MCF 10A (cell line): ENCODE measurements around the gene SLC35D2. TPM values are rescaled to one million over a fixed set of nuclear protein-coding genes. Genes with fewer than 3 reads are reported as not detected.
"Not testable (repeated sequence)": the region's sequence is repeated elsewhere in the genome, so short reads cannot be mapped to it uniquely, and the experiment has no call there.

Source experiments
- BruUV-seq: library from RNA; stranded (reverse); fragments of 400-500 nt; replicated peaks from 2 replicates; lab custom pipeline; 2021; lab: Mats Ljungman, UMichigan
- CTCF ChIA-PET: fragments of 300-600 bp; sonication (Branson Sonifier 250); formaldehyde crosslinking; extraction: SDS; loops from one replicate; lab custom pipeline; 2021; ENCODE audit warnings: antibody characterized with exemption, inconsistent platforms; lab: Yijun Ruan, JAX
- POLR2A ChIA-PET: fragments of 300-600, 350-650 bp; sonication (Branson Sonifier 250); formaldehyde crosslinking; extraction: SDS; loops from one replicate; lab custom pipeline; 2020; ENCODE audit warnings: antibody characterized with exemption, inconsistent platforms; lab: Yijun Ruan, JAX
- DNase-seq: peaks from one replicate; pipeline ENCODE4 v3.0.0-alpha.2; 2018; ENCODE audit not compliant: unreplicated experiment
- H3K27ac Mint-ChIP-seq: one replicate; pipeline ENCODE4 v1.8.0; 2022; ENCODE audit warnings: mild to moderate bottlenecking, low read depth, mixed read lengths; ENCODE audit not compliant: unreplicated experiment
- H3K27me3 Mint-ChIP-seq: one replicate; pipeline ENCODE4 v1.8.0; 2022; ENCODE audit warnings: mixed read lengths; ENCODE audit not compliant: insufficient read depth, unreplicated experiment
- H3K36me3 Mint-ChIP-seq: one replicate; pipeline ENCODE4 v1.8.0; 2022; ENCODE audit warnings: mild to moderate bottlenecking, moderate library complexity, mixed read lengths; ENCODE audit not compliant: insufficient read depth, unreplicated experiment
- H3K4me1 Mint-ChIP-seq: one replicate; pipeline ENCODE4 v1.8.0; 2022; ENCODE audit warnings: mixed read lengths; ENCODE audit not compliant: insufficient read depth, unreplicated experiment
- H3K4me3 Mint-ChIP-seq: one replicate; pipeline ENCODE4 v1.8.0; 2022; ENCODE audit warnings: mild to moderate bottlenecking, moderate library complexity, mixed read lengths; ENCODE audit not compliant: unreplicated experiment
- H3K9me3 Mint-ChIP-seq: one replicate; pipeline ENCODE4 v1.8.0; 2022; ENCODE audit warnings: mixed read lengths; ENCODE audit not compliant: unreplicated experiment
- CTCF ChIP-seq: fragments of 200-600 bp; IDR thresholded peaks from one replicate; pipeline ENCODE4 v1.8.0; 2022; ENCODE audit warnings: antibody characterized with exemption, mild to moderate bottlenecking; ENCODE audit not compliant: unreplicated experiment
- intact Hi-C: fragments of 100-400 bp; cut with micrococcal nuclease; formaldehyde crosslinking; loops from 2 replicates; pipeline ENCODE4 v1.14.1; 2022
- total RNA-seq: library from RNA; stranded (reverse); gene quantifications from 2 replicates; pipeline ENCODE4 v1.2.3, GENCODE V29; 2022

The SLC35D2 gene
- total RNA-seq, 1 experiment from 2014 or later: 20.8 TPM

DNA sequence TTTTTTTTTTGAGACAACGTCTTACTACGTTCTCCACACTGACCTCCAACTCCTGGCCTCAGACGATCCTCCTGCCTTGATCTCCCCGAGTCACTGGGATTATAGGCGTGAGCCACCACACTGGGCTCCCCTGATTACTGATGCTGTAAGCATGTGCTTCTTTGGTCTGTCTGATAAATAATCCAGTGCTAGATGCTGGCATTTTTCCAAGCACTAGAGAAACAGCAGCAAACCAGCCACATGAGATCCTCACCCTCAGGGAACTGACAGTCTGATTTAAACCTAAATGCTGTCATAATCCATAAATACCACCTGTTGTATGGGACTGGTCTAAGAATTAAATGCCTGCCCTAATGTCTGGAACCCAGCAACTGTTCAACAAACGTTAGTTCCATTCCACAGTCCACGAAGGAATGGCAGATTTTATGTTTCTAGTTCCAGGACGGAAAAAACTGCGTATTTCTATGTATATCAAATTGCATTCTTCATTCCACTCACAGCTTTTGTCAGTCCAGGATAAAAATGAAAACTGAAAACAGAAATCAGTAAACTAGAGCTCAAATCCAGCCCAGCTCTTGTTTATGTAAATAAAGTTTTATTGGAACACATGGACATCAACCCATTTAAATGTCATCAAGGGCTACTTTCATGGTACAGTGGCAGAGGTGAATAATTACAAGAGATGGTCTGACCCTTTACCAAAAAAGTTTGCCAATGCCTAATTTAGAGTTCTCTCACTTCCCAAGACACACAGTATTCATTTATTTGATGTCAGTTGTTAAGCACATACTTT is 20.1 kb downstream of the SLC35D2 start:
- Mint-ChIP-seq H3K4me3 (no peak overlapping the region), H3K27me3 (no peaks in the 10 kb centered on the region), H3K27ac (no peak overlapping the region), H3K4me1 (no peaks in the 10 kb centered on the region), H3K36me3 (peaks cover 58% of the 10 kb centered on the region), H3K9me3 (no peaks in the 10 kb centered on the region)
- ChIA-PET POLR2A (no interaction called here), CTCF (interaction anchor here (0.5 kb wide), 1 partner anchor 303 kb away, joined by 3 read pairs; no protein-coding TSS in a partner anchor)
- intact Hi-C loops: no loop called here
- TF ChIP-seq CTCF: no peak
- no peak for DNase-seq
- no TSS peak for BruUV-seq

GRCh38 chr9:96362119-96362518 is 21.4 kb downstream of the SLC35D2 start:
- BruUV-seq, H3K4me1 Mint-ChIP-seq, H3K27me3 Mint-ChIP-seq, CTCF ChIA-PET, H3K9me3 Mint-ChIP-seq, DNase-seq, intact Hi-C loops, H3K4me3 Mint-ChIP-seq, H3K27ac Mint-ChIP-seq: not testable (repeated sequence)
- POLR2A ChIA-PET: interaction anchor here (0.6 kb wide), 1 partner anchor 147 kb away, joined by 3 read pairs; no protein-coding TSS in a partner anchor
- H3K36me3 Mint-ChIP-seq: peaks cover 63% of the 10 kb centered on the region

DNA sequence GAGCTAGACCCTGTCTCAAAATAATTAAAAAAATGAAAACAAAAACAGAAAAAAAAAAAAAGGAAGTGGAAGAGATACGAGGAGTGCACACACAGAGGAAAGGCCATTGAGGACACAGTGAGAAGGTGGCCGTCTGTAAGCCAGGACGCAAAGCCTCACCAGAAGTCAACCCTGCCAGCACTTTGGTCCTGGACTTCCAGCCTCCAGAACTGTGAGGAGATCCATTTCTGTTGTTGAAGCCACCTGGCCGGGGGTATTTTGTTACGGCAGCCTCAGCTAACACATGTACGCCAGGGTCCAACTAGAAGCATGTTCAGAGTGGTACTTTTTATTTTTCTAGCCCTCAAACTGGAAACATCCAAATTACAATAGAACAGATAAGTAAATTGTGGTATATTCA is 21.8 kb downstream of the SLC35D2 start:
- H3K27ac Mint-ChIP-seq: no peak overlapping the region
- H3K36me3 Mint-ChIP-seq: peaks cover 63% of the 10 kb centered on the region
- TF ChIP-seq CTCF: no peak
- H3K27me3 Mint-ChIP-seq: no peaks in the 10 kb centered on the region
- BruUV-seq: no TSS peak
- DNase-seq: no peak
- no peak overlapping the region for H3K4me3 Mint-ChIP-seq
- no peaks in the 10 kb centered on the region for H3K4me1 Mint-ChIP-seq
- ChIA-PET CTCF (interaction anchor here (0.6 to 1.3 kb wide), 3 partner anchors 12 to 257 kb away, joined by 3 to 5 read pairs (median 3); no protein-coding TSS in a partner anchor), POLR2A (no interaction called here)
- intact Hi-C loops: no loop called here
- no peaks in the 10 kb centered on the region for H3K9me3 Mint-ChIP-seq

DNA sequence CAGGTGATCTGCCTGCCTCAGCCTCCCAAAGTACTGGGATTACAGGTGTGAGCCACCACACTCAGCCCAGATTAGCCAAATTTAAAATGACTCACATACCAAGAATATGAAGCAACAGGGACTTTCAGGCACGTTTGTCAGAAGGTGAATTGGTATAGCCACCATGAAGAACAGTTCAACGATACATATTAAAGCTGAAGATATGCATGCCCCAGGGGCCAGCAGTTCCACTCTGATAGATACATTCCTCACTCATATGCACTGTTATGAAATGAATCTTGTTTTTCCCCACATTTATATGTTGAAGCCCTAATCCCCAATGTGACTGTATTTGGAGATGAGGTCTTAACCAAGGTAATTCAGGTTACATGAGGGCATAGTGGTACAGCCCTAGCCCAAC is 22.5 kb downstream of the SLC35D2 start:
- H3K27ac Mint-ChIP-seq: no peak overlapping the region
- H3K36me3 Mint-ChIP-seq: peaks cover 65% of the 10 kb centered on the region
- no TSS peak for BruUV-seq
- ChIA-PET POLR2A (no interaction called here), CTCF (interaction anchor here (0.6 to 1.3 kb wide), 3 partner anchors 13 to 258 kb away, joined by 3 to 5 read pairs (median 3); no protein-coding TSS in a partner anchor)
- no peaks in the 10 kb centered on the region for H3K9me3 Mint-ChIP-seq
- no peak for TF ChIP-seq CTCF
- intact Hi-C loops: no loop called here
- no peaks in the 10 kb centered on the region for H3K27me3 Mint-ChIP-seq
- H3K4me3 Mint-ChIP-seq: no peak overlapping the region
- H3K4me1 Mint-ChIP-seq: no peaks in the 10 kb centered on the region
- DNase-seq: no peak

GRCh38 chr9:96360523-96360922 is 23.0 kb downstream of the SLC35D2 start:
- intact Hi-C loops, BruUV-seq, H3K27ac Mint-ChIP-seq, DNase-seq, H3K9me3 Mint-ChIP-seq, H3K27me3 Mint-ChIP-seq, H3K4me3 Mint-ChIP-seq, H3K4me1 Mint-ChIP-seq: not testable (repeated sequence)
- H3K36me3 Mint-ChIP-seq: peaks cover 69% of the 10 kb centered on the region
- POLR2A ChIA-PET: interaction anchor here (1.2 kb wide), 1 partner anchor 280 kb away, joined by 4 read pairs; no protein-coding TSS in a partner anchor
- CTCF ChIA-PET: interaction anchor here (1.3 kb wide), 1 partner anchor 14 kb away, joined by 5 read pairs; no protein-coding TSS in a partner anchor
